NCI-H1105 treated with DMSO at 0.1 percent for 48 hours (cell line): ENCODE measurements around the gene DSE.

Experiments
- DNase-seq: peaks from one replicate; lab custom pipeline; 2025; lab: John Stamatoyannopoulos, UW

The DSE gene

GRCh38 chr6:116362276-116362675 is 8.5 kb upstream of the DSE start:
- no peak for DNase-seq

- no peak for DNase-seq
Measured at GRCh38 chr6:116363759-116364158, 7.0 kb upstream of the DSE start.

- DNase-seq, result no peak
Measured at GRCh38 chr6:116364321-116364720, 6.4 kb upstream of the DSE start.

GRCh38 chr6:116365743-116366142 is 5.0 kb upstream of the DSE start:
- DNase-seq, result no peak

GRCh38 chr6:116366740-116367275 is 3.9 kb upstream of the DSE start:
- no peak for DNase-seq

GRCh38 chr6:116369540-116369939 is 1.2 kb upstream of the DSE start:
- no peak for DNase-seq

GRCh38 chr6:116369964-116370759 is 585 bp upstream of the DSE start:
- no peak for DNase-seq

- DNase-seq, result peak; percentile 35
Measured at GRCh38 chr6:116371120-116371917, 572 bp downstream of the DSE start.

GRCh38 chr6:116371918-116372209 is 1.1 kb downstream of the DSE start:
- DNase-seq, result no peak

- no peak for DNase-seq
Measured at GRCh38 chr6:116373300-116373699, 2.6 kb downstream of the DSE start.

GRCh38 chr6:116373940-116374339 is 3.2 kb downstream of the DSE start:
- no peak for DNase-seq

- no peak for DNase-seq
Measured at GRCh38 chr6:116374586-116374985, 3.8 kb downstream of the DSE start.

- DNase-seq, result no peak
Measured at GRCh38 chr6:116375262-116375661, 4.5 kb downstream of the DSE start.

GRCh38 chr6:116376149-116376548 is 5.4 kb downstream of the DSE start:
- DNase-seq, result peak; percentile 33

- no peak for DNase-seq
Measured at GRCh38 chr6:116379764-116380163, 9.0 kb downstream of the DSE start.

- DNase-seq, result no peak
Measured at GRCh38 chr6:116380346-116380745, 9.6 kb downstream of the DSE start.

GRCh38 chr6:116381000-116381399 is 10.3 kb downstream of the DSE start:
- no peak for DNase-seq

- no peak for DNase-seq
Measured at GRCh38 chr6:116382587-116382986, 11.8 kb downstream of the DSE start.

GRCh38 chr6:116384727-116385458 is 14.1 kb downstream of the DSE start:
- DNase-seq, result no peak

GRCh38 chr6:116385459-116385802 is 14.7 kb downstream of the DSE start:
- DNase-seq, result no peak

GRCh38 chr6:116385921-116386320 is 15.2 kb downstream of the DSE start:
- no peak for DNase-seq

- no peak for DNase-seq
Measured at GRCh38 chr6:116386581-116387299, 16.0 kb downstream of the DSE start.
